ENCODE results near the gene OGT. TPM values are rescaled to one million over a fixed set of nuclear protein-coding genes. Genes with fewer than 3 reads are reported as not detected.

The OGT gene
- total RNA-seq, 1 experiment from 2014 or later: 143 TPM

GRCh38 chrX:71618787-71619186 is 85.9 kb downstream of the OGT start:
- POLR2A ChIA-PET: no interaction called here
- Histone ChIP-seq H3K4me1 (ENCODE audit: control insufficient read depth in 1 of 2, insufficient read depth in 2 of 2, low read length in 2 of 2) (peaks cover 9 to 17% of the 10 kb centered on the region in 2 experiments), H3K79me2 (ENCODE audit: insufficient read depth, low read length) (no peaks in the 10 kb centered on the region), H3K27me3 (ENCODE audit: insufficient read depth, low read length) (no peaks in the 10 kb centered on the region), H3K4me3 (replicated peaks in 1 of 2; ENCODE audit: low read depth in 1 of 2, low read length in 2 of 2) (no peak overlapping the region), H3K36me3 (ENCODE audit: control insufficient read depth in 1 of 2, insufficient read depth in 2 of 2, low read length in 2 of 2) (no peaks in the 10 kb centered on the region), H3K9me3 (ENCODE audit: control insufficient read depth in 1 of 2, insufficient read depth in 1 of 2, low read depth in 1 of 2, low read length in 2 of 2) (no peaks in the 10 kb centered on the region), H3K9me2 (ENCODE audit: insufficient read depth) (no peaks in the 10 kb centered on the region), H3K9ac (ENCODE audit: low read length) (no peak overlapping the region), H3K4me2 (ENCODE audit: low read length) (no peak overlapping the region), H2AFZ (ENCODE audit: low read depth, low read length, poor library complexity, severe bottlenecking) (no peak overlapping the region), H3K27ac (ENCODE audit: low read depth, low read length) (no peak overlapping the region), H4K20me1 (ENCODE audit: insufficient read depth) (no peaks in the 10 kb centered on the region)
- no TSS peak for BruUV-seq (replicated peaks)
- TF ChIP-seq ZNF274 (IDR thresholded peaks at IDR 0.05; ENCODE audit: low read depth, low read length): no peak
- TF ChIP-seq ATF3 (IDR thresholded peaks at IDR 0.05): no peak
- TF ChIP-seq REST (IDR thresholded peaks at IDR 0.05; ENCODE audit: low read depth): no peak
- no peak for TF ChIP-seq EZH2 (IDR thresholded peaks at IDR 0.05)
- intact Hi-C loops (cut with micrococcal nuclease): no loop called here
- ATAC-seq (no peak), DNase-seq (ENCODE audit: low read depth, low spot score) (no peak)
- CTCF ChIA-PET: no interaction called here
- RAD21 ChIA-PET (ENCODE audit: low non-redundant PET in 1 of 2, low total read pairs in 2 of 2, uncharacterized antibody in 2 of 2, unreplicated experiment in 2 of 2): no interaction called here

- intact Hi-C loops (cut with micrococcal nuclease): no loop called here
- TF ChIP-seq SRF (IDR thresholded peaks at IDR 0.05; ENCODE audit: low read depth) (no peak), CTCF (IDR thresholded peaks at IDR 0.05 in 2 of 3, conservative IDR thresholded peaks at IDR 0.05 in 1 of 3; ENCODE audit: borderline replicate concordance in 1 of 3, insufficient read depth in 1 of 3, low read depth in 2 of 3, low read length in 2 of 3) (no peak), EGR1 (IDR thresholded peaks at IDR 0.05; ENCODE audit: low read depth) (no peak), EZH2 (IDR thresholded peaks at IDR 0.05) (no peak), ZFX (IDR thresholded peaks at IDR 0.05) (no peak), POLR2A (IDR thresholded peaks at IDR 0.05; ENCODE audit: borderline replicate concordance, extremely low read depth, insufficient read depth, insufficient read length) (no peak), POLR2AphosphoS5 (IDR thresholded peaks at IDR 0.05; ENCODE audit: low read depth, low read length) (no peak), ELF1 (IDR thresholded peaks at IDR 0.05; ENCODE audit: borderline replicate concordance, low read depth) (no peak), RAD21 (IDR thresholded peaks at IDR 0.05; ENCODE audit: low read depth) (no peak), MAX (IDR thresholded peaks at IDR 0.05) (no peak), CBX3 (IDR thresholded peaks at IDR 0.05; ENCODE audit: low read depth) (no peak), TCF7L2 (IDR thresholded peaks at IDR 0.05; ENCODE audit: borderline replicate concordance, extremely low read depth, insufficient read depth, insufficient read length) (no peak), SIN3A (IDR thresholded peaks at IDR 0.05; ENCODE audit: low read depth) (no peak)
Measured at GRCh38 chrX:71619193-71619592, 86.3 kb downstream of the OGT start.

More at GRCh38 chrX:71619193-71619592, 86.3 kb downstream of the OGT start:
- no peaks in the 10 kb centered on the region for H3K79me2 ChIP-seq (ENCODE audit: insufficient read depth, low read length)
- H2AFZ ChIP-seq (ENCODE audit: low read depth, low read length, poor library complexity, severe bottlenecking): no peak overlapping the region
- H3K4me2 ChIP-seq (ENCODE audit: low read length): no peak overlapping the region
- H3K27ac ChIP-seq (ENCODE audit: low read depth, low read length): no peak overlapping the region
- H3K36me3 ChIP-seq (ENCODE audit: control insufficient read depth in 1 of 2, insufficient read depth in 2 of 2, low read length in 2 of 2): no peaks in the 10 kb centered on the region
- DNase-seq (ENCODE audit: low read depth, low spot score) (no peak), ATAC-seq (no peak)
- RAD21 ChIA-PET (ENCODE audit: low non-redundant PET in 1 of 2, low total read pairs in 2 of 2, uncharacterized antibody in 2 of 2, unreplicated experiment in 2 of 2): no interaction called here
- no peak overlapping the region for H3K4me3 ChIP-seq (replicated peaks in 1 of 2; ENCODE audit: low read depth in 1 of 2, low read length in 2 of 2)
- H4K20me1 ChIP-seq (ENCODE audit: insufficient read depth): no peaks in the 10 kb centered on the region
- BruUV-seq (replicated peaks): no TSS peak
- POLR2A ChIA-PET: no interaction called here
- H3K9me2 ChIP-seq (ENCODE audit: insufficient read depth): no peaks in the 10 kb centered on the region
- no peaks in the 10 kb centered on the region for H3K27me3 ChIP-seq (ENCODE audit: insufficient read depth, low read length)
- H3K4me1 ChIP-seq (ENCODE audit: control insufficient read depth in 1 of 2, insufficient read depth in 2 of 2, low read length in 2 of 2): peaks cover 9 to 19% of the 10 kb centered on the region in 2 experiments
- CTCF ChIA-PET: no interaction called here
- H3K9ac ChIP-seq (ENCODE audit: low read length): no peak overlapping the region
- no peaks in the 10 kb centered on the region for H3K9me3 ChIP-seq (ENCODE audit: control insufficient read depth in 1 of 2, insufficient read depth in 1 of 2, low read depth in 1 of 2, low read length in 2 of 2)

All from HCT116 (cell line).